HL-60 (cell line): ENCODE data around the gene THSD1.

Experiments used
- DNase-seq, 2 experiments: peaks; one replicate each; pipeline ENCODE4 v3.0.0-alpha.2; 2010 to 2020; ENCODE audit warnings: low read depth in 1 of 2, low spot score in 1 of 2
- H3K27ac ChIP-seq: fragments of 250-450 bp; sonication (Bioruptor Pico); replicated peaks from 2 replicates; pipeline ENCODE4 v1.5.1; 2020; ENCODE audit warnings: mild to moderate bottlenecking, moderate library complexity
- H3K27me3 ChIP-seq: fragments of 250-450 bp; sonication (Bioruptor Pico); 2 replicates; pipeline ENCODE4 v1.5.1; 2021; ENCODE audit warnings: mild to moderate bottlenecking, moderate library complexity; ENCODE audit not compliant: insufficient read depth, poor library complexity, severe bottlenecking
- H3K4me3 ChIP-seq: replicated peaks from 2 replicates; pipeline ENCODE4 v1.5.1; 2011; ENCODE audit warnings: mild to moderate bottlenecking, control low read depth, low read length; ENCODE audit not compliant: insufficient read depth
- GABPA ChIP-seq: IDR thresholded peaks from 2 replicates; pipeline ENCODE4 v1.6.1; 2012; ENCODE audit warnings: low read depth
- POLR2AphosphoS5 ChIP-seq: IDR thresholded peaks from 2 replicates; pipeline ENCODE4 v1.6.1; 2012; ENCODE audit warnings: low read depth
- SPI1 ChIP-seq: IDR thresholded peaks from 2 replicates; pipeline ENCODE4 v1.6.1; 2012; ENCODE audit warnings: low read depth, mild to moderate bottlenecking, borderline replicate concordance
- TF ChIP-seq, protein P1 (sequence below): IDR thresholded peaks from one replicate; pipeline ENCODE4 v1.5.1; 2011; ENCODE audit warnings: low read length, control low read depth, inconsistent platforms; ENCODE audit not compliant: insufficient read depth
- TF ChIP-seq, protein P2 (sequence below): IDR thresholded peaks from 2 replicates; pipeline ENCODE4 v1.6.1; 2012; ENCODE audit warnings: low read depth; ENCODE audit not compliant: insufficient replicate concordance

The THSD1 gene

DNA sequence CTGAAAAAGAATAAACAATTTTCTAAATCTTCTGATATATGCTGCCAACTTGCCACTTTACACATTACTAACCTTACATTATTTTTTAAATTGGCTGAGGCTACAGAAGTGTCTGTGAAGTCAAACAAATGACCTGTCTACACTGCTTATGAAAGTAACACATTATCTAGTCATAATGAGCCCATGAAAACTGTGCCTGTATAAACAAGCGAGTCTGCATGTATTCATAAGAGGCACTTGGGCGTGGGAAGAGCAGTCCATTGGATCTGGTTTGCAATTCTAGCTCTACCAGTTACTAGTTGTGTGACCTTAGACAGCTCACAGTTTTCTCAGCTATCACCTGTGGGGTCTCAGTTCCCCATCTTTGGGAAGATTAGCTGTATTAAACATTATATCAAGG, 41.4 kb upstream of the THSD1 start:
- no peak overlapping the region for H3K27ac ChIP-seq
- no peak for DNase-seq
- no peaks in the 10 kb centered on the region for H3K27me3 ChIP-seq
- H3K4me3 ChIP-seq = no peak overlapping the region
- no peak for TF ChIP-seq POLR2AphosphoS5
- TF ChIP-seq, protein P1, sequence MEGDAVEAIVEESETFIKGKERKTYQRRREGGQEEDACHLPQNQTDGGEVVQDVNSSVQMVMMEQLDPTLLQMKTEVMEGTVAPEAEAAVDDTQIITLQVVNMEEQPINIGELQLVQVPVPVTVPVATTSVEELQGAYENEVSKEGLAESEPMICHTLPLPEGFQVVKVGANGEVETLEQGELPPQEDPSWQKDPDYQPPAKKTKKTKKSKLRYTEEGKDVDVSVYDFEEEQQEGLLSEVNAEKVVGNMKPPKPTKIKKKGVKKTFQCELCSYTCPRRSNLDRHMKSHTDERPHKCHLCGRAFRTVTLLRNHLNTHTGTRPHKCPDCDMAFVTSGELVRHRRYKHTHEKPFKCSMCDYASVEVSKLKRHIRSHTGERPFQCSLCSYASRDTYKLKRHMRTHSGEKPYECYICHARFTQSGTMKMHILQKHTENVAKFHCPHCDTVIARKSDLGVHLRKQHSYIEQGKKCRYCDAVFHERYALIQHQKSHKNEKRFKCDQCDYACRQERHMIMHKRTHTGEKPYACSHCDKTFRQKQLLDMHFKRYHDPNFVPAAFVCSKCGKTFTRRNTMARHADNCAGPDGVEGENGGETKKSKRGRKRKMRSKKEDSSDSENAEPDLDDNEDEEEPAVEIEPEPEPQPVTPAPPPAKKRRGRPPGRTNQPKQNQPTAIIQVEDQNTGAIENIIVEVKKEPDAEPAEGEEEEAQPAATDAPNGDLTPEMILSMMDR = no peak
- no peak for TF ChIP-seq GABPA
- TF ChIP-seq, protein P2, sequence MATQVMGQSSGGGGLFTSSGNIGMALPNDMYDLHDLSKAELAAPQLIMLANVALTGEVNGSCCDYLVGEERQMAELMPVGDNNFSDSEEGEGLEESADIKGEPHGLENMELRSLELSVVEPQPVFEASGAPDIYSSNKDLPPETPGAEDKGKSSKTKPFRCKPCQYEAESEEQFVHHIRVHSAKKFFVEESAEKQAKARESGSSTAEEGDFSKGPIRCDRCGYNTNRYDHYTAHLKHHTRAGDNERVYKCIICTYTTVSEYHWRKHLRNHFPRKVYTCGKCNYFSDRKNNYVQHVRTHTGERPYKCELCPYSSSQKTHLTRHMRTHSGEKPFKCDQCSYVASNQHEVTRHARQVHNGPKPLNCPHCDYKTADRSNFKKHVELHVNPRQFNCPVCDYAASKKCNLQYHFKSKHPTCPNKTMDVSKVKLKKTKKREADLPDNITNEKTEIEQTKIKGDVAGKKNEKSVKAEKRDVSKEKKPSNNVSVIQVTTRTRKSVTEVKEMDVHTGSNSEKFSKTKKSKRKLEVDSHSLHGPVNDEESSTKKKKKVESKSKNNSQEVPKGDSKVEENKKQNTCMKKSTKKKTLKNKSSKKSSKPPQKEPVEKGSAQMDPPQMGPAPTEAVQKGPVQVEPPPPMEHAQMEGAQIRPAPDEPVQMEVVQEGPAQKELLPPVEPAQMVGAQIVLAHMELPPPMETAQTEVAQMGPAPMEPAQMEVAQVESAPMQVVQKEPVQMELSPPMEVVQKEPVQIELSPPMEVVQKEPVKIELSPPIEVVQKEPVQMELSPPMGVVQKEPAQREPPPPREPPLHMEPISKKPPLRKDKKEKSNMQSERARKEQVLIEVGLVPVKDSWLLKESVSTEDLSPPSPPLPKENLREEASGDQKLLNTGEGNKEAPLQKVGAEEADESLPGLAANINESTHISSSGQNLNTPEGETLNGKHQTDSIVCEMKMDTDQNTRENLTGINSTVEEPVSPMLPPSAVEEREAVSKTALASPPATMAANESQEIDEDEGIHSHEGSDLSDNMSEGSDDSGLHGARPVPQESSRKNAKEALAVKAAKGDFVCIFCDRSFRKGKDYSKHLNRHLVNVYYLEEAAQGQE = no peak
- no peak for TF ChIP-seq SPI1

- Histone ChIP-seq H3K27me3 (no peaks in the 10 kb centered on the region), H3K27ac (no peak overlapping the region), H3K4me3 (no peak overlapping the region)
- TF ChIP-seq SPI1 (no peak), GABPA (no peak), POLR2AphosphoS5 (no peak)
- TF ChIP-seq, protein P1 = no peak
- TF ChIP-seq, protein P2 = no peak
- peak in 1 of 2 experiments; percentile 34 for DNase-seq
Observed at GRCh38 chr13:52446265-52446664, 40.3 kb upstream of the THSD1 start.

GRCh38 chr13:52432456-52432855, 26.5 kb upstream of the THSD1 start:
- H3K27ac ChIP-seq = no peak overlapping the region
- H3K4me3 ChIP-seq = no peak overlapping the region
- TF ChIP-seq, protein P2 = no peak

GRCh38 chr13:52428295-52428694, 22.3 kb upstream of the THSD1 start:
- DNase-seq = no peak
- no peak overlapping the region for H3K27ac ChIP-seq
- H3K27me3 ChIP-seq = no peaks in the 10 kb centered on the region
- H3K4me3 ChIP-seq = no peak overlapping the region
- TF ChIP-seq, protein P2 = no peak
- TF ChIP-seq POLR2AphosphoS5 = no peak
- no peak for TF ChIP-seq SPI1
- no peak for TF ChIP-seq GABPA
- TF ChIP-seq, protein P1 = no peak

More at GRCh38 chr13:52432456-52432855, 26.5 kb upstream of the THSD1 start:
- H3K27me3 ChIP-seq = no peaks in the 10 kb centered on the region
- DNase-seq = no peak
